Activated naive CD4-positive, alpha-beta T cell treated with Interleukin-2 at 50 U/mL for 16 hours (primary cell): ENCODE results near the gene PLD1.
"Not testable (repeated sequence)": the region's sequence is repeated elsewhere in the genome, so short reads cannot be mapped to it uniquely, and the experiment has no call there.

Source experiments
- DNase-seq: peaks from one replicate; pipeline ENCODE4 v3.0.0-alpha.2; 2020

Gene PLD1

DNA sequence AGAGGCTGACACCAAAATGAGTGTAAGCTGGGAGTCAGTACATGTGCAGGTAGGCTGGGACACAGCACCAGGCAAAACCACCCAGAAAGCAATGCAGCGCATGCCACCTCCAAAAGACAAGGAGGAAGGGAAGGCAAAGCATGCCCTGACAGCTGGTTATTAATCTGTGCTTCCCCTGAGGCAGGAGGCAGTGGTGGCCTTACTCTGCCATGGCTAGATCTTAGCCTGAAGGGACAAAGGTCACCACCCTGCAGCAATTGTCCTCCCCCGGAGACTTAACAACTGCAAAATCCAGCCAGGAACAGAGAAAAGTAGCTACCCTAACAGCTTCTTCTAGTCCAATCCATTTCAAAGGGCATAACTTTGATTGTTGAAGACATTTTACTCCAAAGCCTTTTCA lies 73.7 kb downstream of the PLD1 start:
- DNase-seq = no peak

DNA sequence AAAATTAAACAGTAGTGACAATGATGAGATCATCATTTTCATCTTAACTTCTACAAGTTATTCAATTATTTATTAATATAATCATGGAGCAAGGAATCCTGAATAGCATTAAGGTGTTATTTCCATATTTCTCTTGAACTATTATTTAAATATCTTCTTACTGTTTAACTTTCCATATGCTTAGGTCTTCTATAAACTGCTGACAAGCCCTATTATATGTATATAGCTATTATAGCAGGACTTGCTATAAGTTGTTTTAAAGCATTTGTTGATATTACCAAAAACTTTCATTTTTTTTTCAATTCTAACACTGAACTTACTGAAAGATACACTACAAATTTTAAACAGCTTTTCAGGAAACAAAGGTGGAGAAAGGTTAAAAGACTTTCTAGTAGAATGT lies 76.7 kb downstream of the PLD1 start:
- no peak for DNase-seq

DNA sequence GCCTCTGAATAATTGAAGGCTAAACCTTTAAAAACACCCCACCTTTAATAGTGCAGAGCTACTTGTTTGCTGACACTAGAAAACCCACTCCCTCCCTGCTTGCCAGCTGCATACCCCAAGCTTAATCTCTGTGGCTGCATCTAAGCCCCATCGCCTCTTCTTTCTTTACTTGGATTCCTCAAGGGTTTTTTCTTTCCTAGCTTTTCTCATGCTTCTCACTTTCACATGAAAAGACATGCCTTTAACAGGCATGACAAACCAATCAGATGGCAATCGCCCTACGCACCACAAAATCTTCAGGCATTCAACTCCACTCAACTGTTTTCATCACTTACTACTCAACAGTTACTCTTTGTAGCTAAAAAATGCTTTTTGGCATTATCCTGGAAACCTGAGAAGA lies 77.5 kb downstream of the PLD1 start:
- DNase-seq = no peak

- DNase-seq = no peak
These were observed 78.6 kb downstream of the PLD1 start for GRCh38 chr3:171731691-171732090.

GRCh38 chr3:171729452-171730334 lies 80.6 kb downstream of the PLD1 start:
- no peak for DNase-seq

DNA sequence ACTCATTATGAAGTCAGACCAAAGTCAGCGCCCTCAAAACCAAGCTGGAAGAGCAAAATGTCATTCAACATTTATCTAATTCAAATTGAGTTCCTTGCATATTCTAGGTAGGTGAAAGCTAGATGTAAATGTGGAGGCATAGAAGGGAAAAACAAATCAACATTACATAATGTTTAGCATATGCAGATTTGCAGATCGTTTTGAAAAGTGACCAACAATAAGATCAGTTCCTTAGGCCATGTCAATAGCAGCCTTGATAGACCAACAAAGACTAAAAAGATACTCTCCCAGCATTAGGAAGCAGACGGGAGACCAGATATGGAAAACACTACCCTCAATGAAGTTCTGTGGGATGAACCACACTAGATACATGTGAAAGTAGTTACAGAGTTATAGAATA lies 83.0 kb downstream of the PLD1 start:
- DNase-seq = no peak

DNA sequence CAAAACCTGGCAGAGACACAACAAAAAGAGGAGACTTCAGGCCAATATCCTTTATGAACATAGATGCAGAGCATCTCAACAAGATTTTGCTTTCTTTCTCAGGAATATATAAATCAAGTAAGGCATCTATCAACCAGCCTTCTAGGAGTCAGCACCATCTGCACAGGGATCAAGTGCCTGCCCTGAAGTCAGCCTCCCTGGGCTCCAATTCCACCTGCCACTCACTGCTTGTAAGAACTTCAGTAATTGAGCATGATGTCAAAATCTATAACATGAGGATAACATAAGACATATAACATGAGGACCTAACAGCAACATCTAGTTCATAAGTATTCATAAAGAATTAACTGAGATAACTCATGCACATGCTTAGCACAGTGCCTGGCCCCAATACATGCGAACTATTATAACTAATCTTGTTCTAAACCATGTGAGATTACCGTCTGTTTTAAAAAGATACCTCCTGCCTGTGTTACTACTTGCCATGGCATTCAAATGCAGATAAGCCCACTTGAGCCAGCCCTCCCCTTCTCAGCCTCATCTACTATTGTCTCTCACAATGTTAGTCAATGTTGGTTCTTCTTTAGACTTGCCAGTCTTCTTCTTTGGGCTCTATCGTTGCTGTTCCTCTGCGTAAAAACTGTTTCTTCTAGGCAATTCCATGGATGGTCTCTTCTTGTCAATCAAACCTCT lies 91.6 kb downstream of the PLD1 start:
- DNase-seq = no peak

DNA sequence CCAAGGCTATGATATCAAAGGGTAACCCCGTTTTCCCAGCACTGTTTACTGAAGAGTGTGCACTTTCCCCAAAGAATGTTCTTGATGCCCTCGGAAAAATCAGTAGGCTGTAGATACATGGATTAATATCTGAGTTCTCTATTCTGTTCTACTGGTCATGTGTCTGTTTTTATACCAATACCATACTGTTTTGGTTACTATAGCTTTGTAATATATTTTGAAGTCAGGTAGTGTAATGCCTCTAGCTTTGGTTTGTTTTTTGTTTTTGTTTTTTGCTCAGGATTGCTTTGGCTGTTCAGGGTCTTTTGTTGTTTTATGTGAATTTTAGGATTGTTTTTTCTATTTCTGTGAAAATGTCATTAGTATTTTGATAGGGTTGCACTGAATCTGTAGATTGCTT lies 95.1 kb downstream of the PLD1 start:
- no peak for DNase-seq

- DNase-seq = no peak
These were observed 97.9 kb downstream of the PLD1 start for GRCh38 chr3:171712171-171712938.

GRCh38 chr3:171711461-171712170 lies 98.7 kb downstream of the PLD1 start:
- DNase-seq = no peak

DNA sequence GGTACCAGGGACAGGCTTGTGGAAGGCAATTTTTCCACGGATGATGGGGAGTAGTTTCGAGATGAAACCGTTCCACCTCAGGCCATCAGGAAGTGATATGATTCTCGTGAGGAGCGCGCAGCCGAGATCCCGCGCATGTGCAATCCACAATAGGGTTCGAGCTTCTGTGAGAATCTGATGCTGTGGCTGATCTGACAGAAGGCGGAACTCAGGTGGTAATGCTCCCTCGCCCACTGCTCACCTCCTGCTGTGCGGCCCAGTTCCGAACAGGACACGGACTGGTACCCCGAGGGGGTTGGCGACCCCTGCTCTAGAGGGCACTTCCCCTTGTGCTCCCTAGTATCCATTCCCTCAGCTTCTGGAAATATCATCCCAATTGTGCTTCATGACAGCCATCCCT lies 99.9 kb downstream of the PLD1 start:
- DNase-seq = no peak

DNA sequence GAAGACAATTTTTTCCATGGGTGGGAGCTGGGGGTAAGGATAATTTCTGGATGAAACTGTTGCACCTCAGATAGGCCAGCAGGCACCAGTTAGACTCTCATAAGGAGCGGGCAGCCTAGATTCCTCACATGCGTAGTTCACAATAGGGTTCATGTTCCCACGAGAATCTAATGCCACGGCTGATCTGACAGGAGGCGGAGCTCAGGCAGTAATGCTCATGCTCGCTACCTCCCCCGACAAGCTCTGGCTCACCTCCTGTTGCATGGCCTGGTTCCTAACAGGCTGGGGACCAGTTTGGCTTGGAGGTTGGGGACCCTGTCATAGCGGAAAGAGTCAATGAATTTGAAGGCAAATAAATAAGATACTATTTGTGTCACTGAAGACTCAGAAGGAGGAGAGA lies 105.5 kb downstream of the PLD1 start:
- no peak for DNase-seq

- DNase-seq = peak; percentile 14
These were observed 106.3 kb downstream of the PLD1 start for GRCh38 chr3:171704002-171704401.

GRCh38 chr3:171703144-171703543 lies 107.1 kb downstream of the PLD1 start:
- DNase-seq = no peak

DNA sequence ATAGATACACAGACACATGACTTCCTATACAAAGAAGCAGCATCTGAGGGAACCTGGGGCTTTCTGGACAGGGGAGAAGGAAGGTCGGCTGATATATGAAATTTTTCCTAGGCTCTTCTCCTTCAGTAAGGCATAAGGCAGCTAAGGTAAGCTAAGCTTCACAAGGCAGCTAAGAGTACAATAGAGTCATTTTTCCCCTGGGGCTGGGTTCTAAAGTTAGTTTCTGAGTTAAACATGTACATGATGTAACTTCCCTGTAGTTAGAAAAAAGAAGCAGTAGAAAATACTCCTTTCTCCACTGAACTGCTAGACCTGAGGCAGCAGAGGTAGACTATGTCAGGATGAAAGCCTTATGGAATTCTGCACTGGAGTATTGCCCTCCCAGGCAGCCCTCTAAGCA lies 109.6 kb downstream of the PLD1 start:
- no peak for DNase-seq

DNA sequence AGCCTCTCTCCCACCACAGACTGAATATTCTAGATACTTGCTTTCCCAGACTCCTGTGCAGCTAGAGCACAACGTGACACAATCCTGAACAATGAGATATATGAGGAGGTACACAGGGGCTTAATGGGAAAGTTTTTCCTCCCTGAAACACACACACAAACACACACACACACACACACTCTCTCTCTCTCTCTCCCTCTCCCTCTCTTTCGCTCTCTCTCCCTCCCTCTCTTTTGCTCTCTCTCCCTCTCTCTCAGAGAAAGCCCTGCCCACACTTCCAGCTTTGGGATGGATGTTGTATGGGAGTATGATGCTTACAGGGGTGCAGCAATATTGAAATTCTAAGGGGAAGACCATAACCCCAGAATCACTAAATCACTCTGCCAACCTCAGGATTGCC lies 110.1 kb downstream of the PLD1 start:
- no peak for DNase-seq

GRCh38 chr3:171699601-171700000 lies 110.7 kb downstream of the PLD1 start:
- no peak for DNase-seq

DNA sequence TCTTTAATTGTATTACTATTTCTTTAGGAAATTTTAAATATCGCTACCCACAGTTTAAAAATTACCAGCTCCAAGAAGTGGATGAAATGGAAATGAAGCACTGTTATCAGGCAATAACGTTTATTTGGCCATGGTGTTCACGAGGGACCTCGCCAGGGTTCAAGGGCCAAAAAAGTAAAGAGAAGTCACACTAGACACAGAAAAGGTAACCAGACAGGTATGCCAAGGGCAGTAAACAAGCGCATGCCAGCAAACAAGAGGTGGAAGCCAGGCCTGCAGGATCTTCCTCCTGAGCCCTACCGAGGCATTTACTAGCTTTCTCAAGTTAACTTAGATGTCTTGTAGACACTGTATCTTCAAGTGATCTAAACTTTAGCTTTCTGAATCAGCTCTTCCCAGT lies 113.5 kb downstream of the PLD1 start:
- no peak for DNase-seq

DNA sequence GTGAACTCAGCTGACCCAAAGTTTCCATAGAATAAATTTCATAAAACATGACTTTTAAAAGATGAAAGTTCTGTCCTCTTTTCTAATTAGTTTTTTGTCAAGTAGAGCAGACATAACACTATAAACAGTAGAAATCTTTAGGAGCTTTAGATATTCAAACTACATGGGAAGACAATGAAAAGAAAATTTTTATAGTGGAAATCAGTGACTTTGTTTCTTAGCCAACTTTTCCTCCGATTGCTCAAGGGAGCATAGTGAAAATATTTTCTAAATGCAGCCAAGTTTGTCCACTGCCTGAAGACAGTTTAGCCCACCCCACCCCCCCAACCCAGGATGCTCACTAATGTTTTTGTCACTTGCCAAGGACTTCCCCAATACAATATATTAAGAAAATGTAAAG lies 114.9 kb downstream of the PLD1 start:
- no peak for DNase-seq

DNA sequence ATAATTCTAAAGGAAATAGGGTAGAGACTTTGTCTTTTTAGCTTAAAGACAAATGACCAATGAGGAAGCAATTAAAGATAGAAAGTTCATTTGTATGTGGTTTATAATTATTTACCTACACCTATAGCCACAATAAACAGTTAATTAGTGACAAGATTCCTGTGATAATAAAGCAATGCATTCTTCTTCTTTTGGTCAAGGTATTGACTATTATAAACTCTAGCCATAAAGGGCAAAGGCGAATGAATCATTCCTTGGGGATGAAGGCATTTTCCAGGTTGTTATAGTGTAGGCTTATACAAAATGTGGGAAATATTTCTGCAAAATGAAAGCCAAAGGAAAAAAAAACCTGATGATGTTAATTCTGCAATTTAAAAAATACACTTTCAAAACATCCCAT lies 115.4 kb downstream of the PLD1 start:
- no peak for DNase-seq

- DNase-seq = not testable (repeated sequence)
These were observed 117.7 kb downstream of the PLD1 start for GRCh38 chr3:171692551-171692950.

DNA sequence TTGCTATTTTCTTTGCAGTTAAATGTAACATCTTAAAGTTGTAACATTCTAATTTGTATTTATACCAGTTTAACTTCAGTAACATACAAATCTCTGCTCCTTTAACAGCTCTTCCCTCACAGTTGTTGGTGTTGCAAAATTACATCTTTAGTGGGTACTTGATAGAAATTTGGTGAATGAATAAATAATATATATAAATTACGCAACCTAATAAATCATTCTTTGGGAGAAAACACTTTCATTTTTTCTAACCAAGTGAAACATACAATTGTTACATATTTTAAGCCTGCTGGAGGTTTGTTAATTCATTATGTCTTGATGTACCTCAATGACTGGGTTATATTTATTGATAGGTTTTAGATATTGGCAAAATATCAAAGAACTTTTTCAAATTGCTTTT lies 118.8 kb downstream of the PLD1 start:
- no peak for DNase-seq

DNA sequence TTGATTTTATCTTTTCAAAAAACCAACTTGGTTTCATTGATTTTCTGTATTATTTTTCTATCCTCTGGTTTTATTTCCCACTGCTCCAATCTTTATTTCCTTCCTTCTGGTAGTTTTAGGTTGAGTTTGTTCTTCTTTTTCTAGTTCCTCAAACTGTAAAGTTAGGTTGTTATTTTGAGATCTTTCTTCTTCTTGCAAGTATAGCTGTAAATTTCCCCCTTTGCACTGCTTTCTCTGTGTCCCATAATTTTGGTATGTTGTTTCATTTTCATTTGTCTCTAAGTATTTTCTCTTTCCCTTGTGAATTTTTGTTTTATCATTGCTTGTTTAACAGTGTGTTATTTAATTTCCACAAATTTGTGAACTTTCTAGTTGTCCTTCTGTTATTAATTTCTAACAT lies 120.0 kb downstream of the PLD1 start:
- no peak for DNase-seq
